ENCODE data around the gene GPX3. TPM values are rescaled to one million over a fixed set of nuclear protein-coding genes. Genes with fewer than 3 reads are reported as not detected.
A peak's percentile ranks its signal among the peaks of the same experiment; 100 is the strongest.

Gene GPX3
- total and polyA plus RNA-seq, 7 donors, result 447 to 852 (median 561) TPM

- DNase-seq, result no peak
- WGBS, 3 donors, result 65 to 71% (median 66%) methylated on average over 4 of the region's 4 CpGs
- Histone ChIP-seq H3K27me3 (ENCODE audit: insufficient read depth in 3 of 3, low read length in 2 of 3) (no peaks in the 10 kb centered on the region), H3K9me3 (no peaks in the 10 kb centered on the region), H3K4me1 (peaks cover 4% of the 10 kb centered on the region), H3K4me3 (no peak overlapping the region), H3K27ac (peak overlapping the region; percentile 46), H3K36me3 (ENCODE audit: insufficient read depth in 1 of 2, low read depth in 1 of 2) (no peaks in the 10 kb centered on the region)
- peak in 3 of 4 donors; percentile 5 to 56 (median 33) for ATAC-seq
- intact Hi-C loops (cut with DNase I), result no loop called here
- no peak for TF ChIP-seq CTCF (IDR thresholded peaks at IDR 0.05)
These were observed 5.6 kb upstream of the GPX3 start for GRCh38 chr5:151014680-151015343.

DNA sequence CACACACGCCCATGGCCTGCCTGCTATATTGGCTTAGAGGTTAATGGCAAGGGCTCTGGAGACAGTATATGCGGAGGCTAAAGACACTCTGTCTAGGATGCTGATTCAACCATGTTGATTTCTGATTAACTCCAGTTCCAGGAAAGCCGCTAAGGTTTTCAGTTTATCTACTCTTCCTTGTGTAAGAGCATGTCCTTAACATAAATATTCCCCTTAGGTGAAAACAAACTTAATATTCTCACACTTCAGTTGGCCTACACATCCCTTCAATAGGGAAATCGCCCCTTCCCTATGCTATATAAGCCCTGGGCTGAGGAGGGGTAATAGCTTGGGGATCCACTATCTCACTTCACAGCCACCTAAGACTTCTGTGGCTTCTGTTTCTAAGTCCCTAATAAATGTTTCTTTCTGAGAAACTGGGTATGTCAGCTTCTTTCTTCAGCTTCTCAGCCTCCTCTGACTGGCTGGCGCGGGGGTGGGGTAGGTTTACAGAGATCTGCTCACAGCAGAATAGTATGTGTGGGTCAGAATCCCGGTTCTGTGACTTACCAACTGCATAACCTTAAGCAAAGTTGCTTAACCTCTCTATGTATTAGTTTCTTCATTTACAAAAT is 4.3 kb upstream of the GPX3 start:
- WGBS, 3 donors, result 90 to 92% (median 91%) methylated on average over 7 of the region's 7 CpGs
- intact Hi-C loops (cut with DNase I), result no loop called here
- H3K27ac ChIP-seq, result peak overlapping the region; percentile 23

GRCh38 chr5:151016700-151017099 is 3.7 kb upstream of the GPX3 start:
- WGBS, 3 donors, result 34 to 59% (median 52%) methylated on average over 5 of the region's 5 CpGs
- DNase-seq, result peak in 1 of 2 donors; percentile 46
- no peak for ATAC-seq
- no peaks in the 10 kb centered on the region for H3K9me3 ChIP-seq
- peaks cover 12% of the 10 kb centered on the region for H3K4me1 ChIP-seq
- no peak overlapping the region for H3K4me3 ChIP-seq
- TF ChIP-seq CTCF (IDR thresholded peaks at IDR 0.05), result no peak
- H3K36me3 ChIP-seq (ENCODE audit: insufficient read depth in 1 of 2, low read depth in 1 of 2), result no peaks in the 10 kb centered on the region
- peak overlapping the region; percentile 23 for H3K27ac ChIP-seq
- no peaks in the 10 kb centered on the region for H3K27me3 ChIP-seq (ENCODE audit: insufficient read depth in 3 of 3, low read length in 2 of 3)
- intact Hi-C loops (cut with DNase I), result no loop called here

More for the DNA sequence above, 4.3 kb upstream of the GPX3 start:
- Histone ChIP-seq H3K9me3 (no peaks in the 10 kb centered on the region), H3K27me3 (ENCODE audit: insufficient read depth in 3 of 3, low read length in 2 of 3) (no peaks in the 10 kb centered on the region), H3K36me3 (ENCODE audit: insufficient read depth in 1 of 2, low read depth in 1 of 2) (no peaks in the 10 kb centered on the region), H3K4me3 (no peak overlapping the region), H3K4me1 (peaks cover 8% of the 10 kb centered on the region)
- TF ChIP-seq CTCF (IDR thresholded peaks at IDR 0.05), result no peak
- ATAC-seq (no peak), DNase-seq (no peak)

DNA sequence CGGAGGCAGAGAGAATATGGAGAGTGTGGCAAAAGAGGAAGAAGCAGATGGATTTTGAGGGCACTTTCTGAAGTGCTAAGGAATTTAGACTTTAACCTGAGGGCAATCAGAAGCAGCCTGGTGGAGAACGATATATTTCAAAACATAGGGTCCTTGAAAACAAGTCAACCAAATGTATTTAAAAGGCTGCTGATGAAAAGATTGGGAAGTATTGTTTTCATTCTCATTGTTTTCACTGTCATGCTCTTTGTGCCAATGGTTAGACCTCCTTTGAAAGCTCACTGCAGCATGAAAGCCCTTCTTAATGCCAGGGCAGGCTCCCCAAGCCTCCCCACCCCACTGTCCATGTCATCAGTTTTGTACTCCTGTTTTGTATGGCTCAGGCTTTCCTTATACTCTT is 2.5 kb upstream of the GPX3 start:
- Histone ChIP-seq H3K27ac (no peak overlapping the region), H3K27me3 (ENCODE audit: insufficient read depth in 3 of 3, low read length in 2 of 3) (no peaks in the 10 kb centered on the region), H3K36me3 (ENCODE audit: insufficient read depth in 1 of 2, low read depth in 1 of 2) (no peaks in the 10 kb centered on the region), H3K9me3 (no peaks in the 10 kb centered on the region), H3K4me1 (peaks cover 24% of the 10 kb centered on the region), H3K4me3 (no peak overlapping the region)
- no peak for TF ChIP-seq CTCF (IDR thresholded peaks at IDR 0.05)
- intact Hi-C loops (cut with DNase I), result no loop called here
- 93 to 98% (median 95%) methylated on average over 2 of the region's 2 CpGs for WGBS, 3 donors
- ATAC-seq, result no peak
- no peak for DNase-seq
